Stimulated activated CD4-positive, alpha-beta T cell treated with anti-CD3 and anti-CD28 coated beads, Interleukin-15, amount 100 ng/mL, for 1 hour (primary cell): Measurements from ENCODE around the gene PRMT9.

Source experiments
- DNase-seq, 2 donors: peaks; one replicate each; pipeline ENCODE4 v3.0.0-alpha.2; 2020; ENCODE audit warnings: low read depth in 1 of 2, low spot score in 1 of 2

PRMT9 gene

DNA sequence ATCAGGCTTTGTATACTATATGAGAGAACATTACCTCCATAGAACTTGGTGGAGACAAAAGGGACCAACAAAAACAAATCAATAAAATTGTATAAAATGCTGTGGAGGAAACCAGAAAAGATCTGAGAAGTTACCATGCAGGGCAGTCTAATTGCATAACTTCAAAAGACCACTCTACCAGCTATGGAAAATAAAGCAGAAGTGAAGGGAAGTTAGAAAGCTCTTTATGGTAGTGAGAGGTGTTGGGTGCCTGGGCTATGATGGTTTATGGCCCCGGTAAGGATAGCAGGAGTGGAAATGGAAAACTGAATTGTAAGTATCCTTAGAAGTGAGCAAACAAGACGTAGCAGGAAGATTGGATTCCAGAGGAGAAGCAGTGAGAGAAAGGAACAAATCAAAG is 63.6 kb downstream of the PRMT9 start:
- DNase-seq = no peak

DNA sequence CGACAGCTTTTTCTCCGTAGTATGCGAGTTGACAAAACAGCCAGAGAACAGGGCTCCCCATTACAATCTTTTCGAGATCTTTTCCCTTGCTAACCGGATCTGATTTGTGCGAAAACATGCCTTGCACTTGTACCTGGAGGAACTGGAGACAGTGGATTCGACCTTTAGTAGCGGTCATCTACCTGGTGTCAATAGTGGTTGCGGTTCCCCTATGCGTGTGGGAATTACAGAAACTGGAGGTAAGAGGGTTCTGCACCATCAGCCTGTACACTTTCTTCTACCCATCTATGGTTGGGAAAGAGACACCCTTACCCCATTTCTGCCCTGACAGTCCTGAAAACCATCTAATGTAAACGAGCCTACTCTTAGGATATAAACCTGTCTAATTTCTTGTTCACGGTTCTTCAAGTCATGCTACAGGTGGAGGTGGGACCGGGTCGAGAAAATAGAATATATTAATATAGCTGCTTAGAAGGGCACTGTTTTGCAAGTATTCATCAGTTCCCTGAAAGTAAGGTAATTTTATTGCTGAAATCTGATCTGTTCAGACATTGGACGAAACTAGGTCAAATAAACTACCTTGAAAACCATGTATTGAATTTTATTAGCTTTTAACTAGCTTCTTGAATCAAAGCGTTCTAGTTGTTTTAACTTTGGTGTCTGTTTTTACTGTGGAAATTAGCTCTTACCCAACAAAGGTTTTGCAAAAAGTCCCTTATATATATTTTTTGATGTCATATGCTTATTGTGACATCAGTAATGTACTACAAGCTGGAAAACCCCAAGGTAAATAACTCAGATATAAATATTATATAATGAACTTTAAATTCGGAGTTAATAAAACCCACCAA is 65.9 kb downstream of the PRMT9 start:
- no peak for DNase-seq

DNA sequence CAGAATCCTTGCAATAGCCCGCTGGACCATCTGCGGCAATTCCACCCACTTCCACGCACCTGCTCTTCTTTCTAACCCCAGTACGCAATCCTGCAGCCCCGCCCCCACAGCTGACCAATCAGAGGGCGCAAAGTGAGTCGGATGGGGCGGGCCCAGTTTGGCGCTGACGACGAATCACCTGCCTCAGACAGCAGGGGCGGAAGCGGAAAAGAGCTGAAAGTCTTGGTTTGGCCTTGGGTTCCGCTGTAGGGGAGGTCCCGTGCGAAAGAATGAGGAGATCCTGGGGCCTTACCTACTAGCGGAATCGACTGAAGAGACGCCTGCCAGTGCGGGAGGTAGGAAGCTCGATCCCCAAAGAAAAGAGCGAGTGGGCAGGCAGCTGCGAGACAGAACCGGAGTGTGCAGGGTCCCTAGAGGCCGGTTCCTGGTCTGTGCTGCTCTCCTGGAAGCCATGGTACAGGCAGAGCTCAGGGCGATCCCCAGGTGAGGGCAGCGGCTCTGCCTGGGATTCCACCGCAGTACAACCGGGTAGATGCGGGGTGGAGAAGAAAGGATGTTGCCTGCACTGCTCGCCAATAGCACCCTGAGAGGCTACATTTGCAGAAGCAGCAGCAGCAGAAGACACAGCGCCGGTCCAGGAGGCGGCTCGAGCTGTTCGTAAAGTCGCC is 66.7 kb downstream of the PRMT9 start, which contains the start of gene TMEM184C:
Gene TMEM184C (plus strand): TSS at position 225 of the 668 bp plus-strand sequence. CDS start 560 bp downstream, outside the sequence.
- DNase-seq = peak; percentile 95 to 98

DNA sequence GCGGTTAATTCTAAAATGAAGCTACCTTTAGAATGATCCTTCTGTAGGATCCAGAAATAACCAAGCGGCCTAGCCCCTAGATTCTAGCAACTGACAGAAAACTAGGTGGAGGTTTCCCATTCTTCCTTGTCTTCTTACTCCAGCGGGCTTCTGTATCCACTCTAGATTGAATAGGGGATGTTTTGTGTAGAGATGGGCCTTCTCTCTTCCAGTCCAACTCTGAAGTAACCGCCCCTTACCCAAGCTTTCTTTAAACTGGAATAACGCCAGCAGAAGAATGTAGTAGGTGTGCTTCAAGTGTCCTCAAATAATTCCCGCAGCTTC is 67.2 kb downstream of the PRMT9 start:
- DNase-seq = no peak

DNA sequence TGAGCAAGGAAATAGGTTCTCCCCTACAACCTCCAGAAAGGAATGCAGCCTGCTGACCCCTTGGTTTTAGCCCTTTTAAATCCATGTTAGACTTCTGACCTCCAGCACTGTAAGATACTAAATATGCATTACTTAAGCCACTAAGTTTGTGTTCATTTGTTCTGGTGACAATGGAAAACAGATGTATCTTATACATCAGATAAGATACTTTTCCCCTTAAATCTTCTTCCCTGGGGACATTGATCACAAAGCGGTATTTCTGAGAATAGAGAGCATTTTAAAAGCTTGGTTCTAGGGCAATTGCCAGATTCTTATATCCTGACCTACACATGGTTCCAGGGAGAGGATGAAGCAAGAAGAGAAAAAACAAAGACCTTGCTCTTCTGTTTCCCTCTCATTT is 73.3 kb downstream of the PRMT9 start:
- no peak for DNase-seq

DNA sequence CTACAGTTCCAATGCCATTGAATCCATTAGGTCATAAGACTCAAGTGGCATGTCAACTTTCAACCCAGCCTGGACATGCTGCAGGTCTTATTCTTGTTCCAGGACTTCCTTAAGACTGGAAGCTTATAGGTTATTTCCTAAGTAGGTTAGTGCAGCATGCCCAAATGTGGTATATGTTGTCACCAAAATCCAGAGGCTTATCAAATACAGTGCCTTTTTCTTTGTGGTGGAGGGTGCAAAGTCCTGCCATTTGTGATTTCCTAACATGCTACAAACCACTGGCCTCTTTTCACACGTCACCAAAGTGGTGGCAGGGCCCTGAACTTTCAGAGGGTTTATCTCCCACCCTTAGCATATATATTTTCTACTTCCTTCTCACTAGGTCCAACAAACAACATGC is 76.5 kb downstream of the PRMT9 start:
- no peak for DNase-seq

DNA sequence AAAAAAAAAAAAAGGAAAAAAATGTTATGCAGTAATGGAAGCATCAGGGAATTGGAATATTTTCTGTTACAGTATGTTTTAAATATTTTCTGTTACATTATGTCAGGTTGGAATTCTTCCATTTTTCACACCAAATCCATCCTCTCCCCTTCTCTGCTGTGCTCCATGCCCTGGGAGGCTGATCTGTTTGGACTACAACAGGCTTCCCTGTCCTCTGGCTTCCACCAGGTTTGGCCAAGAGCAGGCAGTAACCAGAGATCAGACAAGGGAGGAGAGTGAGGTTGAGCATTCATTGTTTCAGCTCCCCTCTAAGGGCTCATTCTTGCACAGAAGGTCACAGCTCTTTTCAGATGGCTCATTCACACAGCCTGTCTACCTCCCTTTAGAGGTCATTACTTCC is 78.5 kb downstream of the PRMT9 start:
- no peak for DNase-seq

DNA sequence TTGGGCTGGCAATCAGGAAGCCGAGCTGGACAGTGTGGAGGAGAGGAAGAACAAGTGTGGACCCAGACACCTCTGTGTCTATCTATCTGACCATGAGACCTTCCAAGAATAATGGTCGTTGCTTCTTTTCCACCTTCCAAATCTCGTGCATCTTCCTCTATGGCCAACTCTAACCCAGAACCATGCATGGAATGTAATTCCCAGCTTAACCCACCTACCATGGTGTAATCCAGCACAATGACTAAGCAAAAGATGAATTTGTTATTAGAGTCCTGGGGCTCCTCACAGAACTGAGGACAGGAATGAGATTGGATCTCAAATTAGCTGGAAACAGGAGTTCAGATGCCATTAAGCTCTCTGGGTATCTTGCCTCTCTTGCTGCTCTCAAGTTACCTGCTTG is 84.2 kb downstream of the PRMT9 start:
- no peak for DNase-seq

DNA sequence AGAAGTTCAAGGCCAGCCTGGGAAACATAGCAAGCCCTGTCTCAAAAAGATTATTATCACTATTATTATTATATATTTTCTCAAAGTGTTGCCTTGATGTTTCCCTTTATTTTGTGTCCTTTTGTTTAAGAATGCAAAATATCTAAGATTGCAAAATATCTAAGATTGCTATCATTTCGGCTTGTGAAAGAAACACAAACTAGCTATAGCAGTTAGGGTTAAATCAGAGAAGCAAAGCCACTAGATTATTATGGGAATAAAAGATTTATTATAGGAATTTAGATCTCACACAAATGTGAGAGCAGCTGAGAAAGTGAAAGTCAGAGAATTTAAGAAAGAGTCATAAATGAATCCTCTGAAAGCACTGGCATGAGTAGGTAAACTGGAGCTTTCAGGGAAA is 84.8 kb downstream of the PRMT9 start:
- no peak for DNase-seq

DNA sequence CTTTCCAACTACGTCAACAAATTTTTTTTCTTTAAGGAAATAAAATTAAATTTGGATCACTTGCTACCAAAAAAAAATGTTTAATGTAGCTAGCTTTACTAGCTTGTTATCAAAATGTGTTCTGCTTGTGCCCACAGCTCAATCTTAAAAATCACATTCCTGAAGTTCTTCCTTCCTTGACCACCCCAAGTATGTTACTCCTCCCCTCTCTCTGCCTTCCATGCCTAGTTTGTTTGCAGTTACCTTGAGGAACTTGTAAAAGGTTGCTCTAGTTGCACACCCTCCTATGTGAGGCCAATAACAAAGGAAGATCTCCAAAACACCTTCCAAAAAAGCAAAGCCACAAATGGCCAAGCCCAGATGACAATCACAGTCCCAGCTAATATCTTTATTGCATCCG is 86.4 kb downstream of the PRMT9 start:
- DNase-seq = no peak

DNA sequence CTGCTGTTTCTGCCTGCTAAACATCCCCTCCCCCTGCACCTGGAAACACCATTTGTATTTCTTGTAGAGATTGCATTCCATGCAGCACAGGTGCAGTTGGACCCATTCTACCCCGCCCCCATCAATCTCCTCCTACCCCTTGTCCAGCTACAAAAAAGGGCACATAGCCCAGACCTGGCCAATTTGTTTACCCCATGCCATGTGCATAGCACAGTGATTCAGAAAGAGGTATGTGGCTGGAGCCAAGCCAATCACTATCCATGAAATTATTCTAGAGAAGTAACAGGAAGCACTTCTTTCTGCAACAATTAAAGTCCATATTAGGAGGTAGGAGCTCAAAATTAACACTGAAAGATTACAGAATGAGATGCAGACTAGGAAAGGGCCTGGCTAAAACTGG is 87.0 kb downstream of the PRMT9 start:
- no peak for DNase-seq

DNA sequence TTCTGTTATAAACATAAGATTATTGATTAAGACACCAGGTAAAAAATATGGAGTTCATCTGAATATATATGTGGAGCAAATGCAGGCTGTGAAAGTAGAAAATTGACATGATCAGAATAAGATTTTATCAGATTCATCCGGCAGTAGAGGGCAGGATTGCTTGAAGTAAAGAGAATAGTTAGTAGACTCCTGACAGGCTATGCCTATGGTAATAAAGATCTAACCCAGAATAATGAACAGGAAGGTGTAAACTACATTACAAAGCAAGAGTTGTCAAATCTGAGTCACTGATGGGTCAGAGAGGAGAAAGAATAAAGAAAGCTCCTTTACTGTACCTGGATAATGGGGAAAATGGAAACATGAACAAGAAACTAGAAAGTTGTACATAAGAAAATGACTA is 87.6 kb downstream of the PRMT9 start:
- DNase-seq = no peak

DNA sequence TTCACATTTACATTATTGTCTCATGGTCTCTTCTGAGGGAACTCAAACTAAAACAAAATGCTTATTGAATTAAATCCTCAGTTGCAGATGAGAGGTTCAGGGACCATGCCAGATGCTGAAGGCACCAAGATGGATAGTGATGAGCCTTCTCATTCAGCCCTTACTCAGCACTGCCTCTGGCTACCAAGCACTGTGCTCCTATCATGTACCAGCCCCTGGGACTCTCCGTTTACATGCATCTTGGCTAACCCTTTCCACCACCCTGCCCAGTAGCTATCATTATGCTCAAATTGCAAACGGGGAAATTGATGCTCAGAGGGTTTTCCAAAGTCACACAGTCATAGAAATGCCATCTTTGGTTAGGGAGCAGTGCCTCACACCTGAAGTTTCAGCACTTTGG is 89.4 kb downstream of the PRMT9 start:
- DNase-seq = no peak

DNA sequence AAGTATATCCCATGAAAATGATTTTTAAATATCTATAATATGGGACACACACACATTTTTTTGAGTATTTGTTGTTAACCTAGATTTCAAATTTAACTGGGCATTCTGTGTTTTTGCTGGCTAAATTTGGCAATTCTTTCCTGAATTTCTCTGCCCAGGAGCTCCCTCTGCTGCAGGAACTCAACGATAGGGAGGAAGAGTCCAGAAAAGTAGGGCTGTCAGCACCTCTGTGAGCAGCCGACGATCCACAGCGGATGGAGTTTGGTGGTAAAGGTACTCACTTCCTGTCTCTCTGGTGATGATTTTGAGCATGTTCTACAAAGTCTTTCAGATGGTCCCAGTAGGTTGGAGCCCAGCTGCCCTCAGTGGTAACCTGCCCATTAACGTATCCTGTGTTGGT is 89.9 kb downstream of the PRMT9 start:
- DNase-seq = no peak

DNA sequence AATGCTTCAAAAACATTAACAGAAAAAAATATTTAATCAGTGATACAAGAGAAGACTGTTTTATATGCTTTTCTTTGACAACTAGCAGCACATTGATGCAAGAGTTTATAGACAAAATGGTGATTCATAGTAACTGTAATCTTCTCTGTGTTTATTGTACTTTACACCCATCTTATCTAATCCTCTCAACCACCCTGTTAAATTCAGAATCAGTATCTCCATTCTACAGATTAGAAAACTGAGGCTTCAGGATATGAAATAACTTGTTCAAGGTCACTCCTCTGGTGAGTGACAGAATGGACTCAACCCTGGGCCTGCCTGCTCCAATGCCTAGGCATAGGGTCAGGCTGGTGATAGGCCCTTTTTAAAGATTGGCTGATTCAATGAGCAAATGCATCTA is 92.9 kb downstream of the PRMT9 start:
- no peak for DNase-seq

DNA sequence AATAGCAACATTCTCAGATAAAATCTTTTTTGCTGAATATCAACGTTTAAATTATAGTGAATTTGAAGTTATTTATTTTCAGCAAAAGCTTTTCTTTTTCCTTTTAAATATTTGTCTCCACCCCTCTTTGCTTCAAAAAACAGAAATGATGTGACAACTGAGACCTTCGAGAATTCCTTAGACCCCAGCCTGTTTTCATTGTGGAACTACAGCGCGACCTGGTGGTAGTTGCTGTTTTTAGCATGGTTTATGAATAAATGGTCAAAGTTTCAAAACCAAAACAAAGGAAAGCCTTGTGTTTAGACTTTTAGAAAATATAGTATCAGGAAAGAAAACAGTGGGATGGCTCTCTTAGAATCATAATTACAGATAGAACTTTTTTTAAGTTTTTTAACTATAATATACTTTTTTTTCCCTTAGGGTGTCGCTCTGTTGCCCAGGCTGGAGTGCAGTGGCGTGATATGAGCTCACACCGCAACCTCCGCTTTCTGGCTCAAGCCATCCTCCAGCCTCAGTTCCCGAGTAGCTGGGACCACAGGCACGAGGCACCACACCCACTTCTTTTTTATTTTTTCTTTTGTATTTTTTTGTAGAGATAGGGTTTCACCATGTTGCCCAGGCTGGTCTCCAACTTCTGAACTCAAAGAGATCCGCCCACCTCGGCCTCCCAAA is 93.6 kb downstream of the PRMT9 start:
- DNase-seq = no peak

DNA sequence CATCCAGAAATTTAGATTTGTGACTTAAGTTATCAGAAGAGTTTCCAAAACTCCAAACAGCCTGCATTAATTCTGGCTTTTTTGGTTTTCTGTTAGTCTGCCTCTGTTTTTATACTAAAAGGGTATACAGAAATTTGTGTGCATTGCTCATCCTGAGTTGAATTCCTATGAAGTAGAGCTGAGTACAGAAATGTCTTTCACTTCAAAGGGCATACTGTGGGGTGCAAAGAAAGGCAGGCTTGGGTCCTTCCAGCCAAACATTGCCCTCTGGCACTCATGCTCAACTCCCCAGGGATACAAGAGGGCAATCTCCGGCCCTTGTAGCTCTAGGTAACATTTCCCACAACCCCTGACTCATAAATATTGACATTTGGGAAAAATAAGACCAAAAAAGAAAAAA is 94.4 kb downstream of the PRMT9 start:
- DNase-seq = no peak
